GM12878 (cell line): ENCODE measurements around the gene REV3L. TPM values are rescaled to one million over a fixed set of nuclear protein-coding genes. Genes with fewer than 3 reads are reported as not detected.
A peak's percentile ranks its signal among the peaks of the same experiment; 100 is the strongest.

ENCODE experiments used
- ATAC-seq: fragments of 200-7000 bp; cut with Tn5 transposase; 3 replicates; pipeline ENCODE4 v1.9.1; 2020; ENCODE audit warnings: mild to moderate bottlenecking, moderate library complexity
- BruUV-seq: library from RNA; stranded (reverse); fragments of 400-500 nt; replicated peaks from 2 replicates; lab custom pipeline; 2021; lab: Mats Ljungman, UMichigan
- CTCF ChIA-PET: fragments of 300-600 bp; sonication (Branson Sonifier 250); formaldehyde crosslinking; extraction: SDS; loops from one replicate; lab custom pipeline; 2021; ENCODE audit warnings: inconsistent platforms; lab: Yijun Ruan, JAX
- POLR2A ChIA-PET: fragments of 350-600 bp; formaldehyde crosslinking; extraction: SDS; loops from one replicate; lab custom pipeline; 2021; ENCODE audit warnings: inconsistent platforms; lab: Charles Lee
- RAD21 ChIA-PET: fragments of 300-600 bp; sonication (Branson Sonifier 250); formaldehyde crosslinking; loops from one replicate; lab custom pipeline; 2023; ENCODE audit warnings: antibody characterized with exemption; ENCODE audit not compliant: unreplicated experiment; lab: Charles Lee
- SMC1A ChIA-PET: fragments of 300-600 bp; sonication (Branson Sonifier 250); formaldehyde crosslinking; loops from one replicate; lab custom pipeline; 2023; ENCODE audit not compliant: unreplicated experiment, uncharacterized antibody; lab: Charles Lee
- DNase-seq: peaks from one replicate; pipeline ENCODE4 v3.0.0-alpha.2; 2011; ENCODE audit warnings: low read depth, low spot score
- FAIRE-seq: peaks from 3 replicates; lab custom pipeline; 2011; peaks lifted over from hg19 to GRCh38; lab: Jason Lieb, UNC
- H2AFZ ChIP-seq: 2 replicates; pipeline ENCODE4 v1.6.0; 2011; ENCODE audit warnings: low read depth, low read length, control low read depth; ENCODE audit not compliant: control insufficient read depth
- H3K27ac ChIP-seq: 2 replicates; pipeline ENCODE4 v1.5.1; 2011; ENCODE audit warnings: control low read depth; ENCODE audit not compliant: control insufficient read depth, insufficient read depth
- H3K27me3 ChIP-seq, 2 experiments: replicated peaks in 1 of 2; 2 replicates each; pipeline versions ENCODE4 v1.6.0 to v1.6.1; 2011; ENCODE audit warnings: low read length in 1 of 2; ENCODE audit not compliant: control insufficient read depth in 2 of 2, insufficient read depth in 2 of 2
- H3K36me3 ChIP-seq, 2 experiments: 2 replicates each; pipeline ENCODE4 v1.5.1; 2011; ENCODE audit warnings: low read length in 1 of 2; ENCODE audit not compliant: control insufficient read depth in 2 of 2, insufficient read depth in 2 of 2
- H3K4me1 ChIP-seq: 2 replicates; pipeline ENCODE4 v1.6.1; 2011; ENCODE audit warnings: mild to moderate bottlenecking, low read length, moderate library complexity, mixed read lengths; ENCODE audit not compliant: control insufficient read depth, insufficient read depth
- H3K4me2 ChIP-seq: 2 replicates; pipeline ENCODE4 v1.6.0; 2011; ENCODE audit warnings: control low read depth; ENCODE audit not compliant: control insufficient read depth, insufficient read depth
- H3K4me3 ChIP-seq: fragments of 200-600 bp; sonication (generic); 2 replicates; pipeline ENCODE4 v1.5.1; 2016
- H3K79me2 ChIP-seq: 2 replicates; pipeline ENCODE4 v1.6.0; 2011; ENCODE audit warnings: low read length; ENCODE audit not compliant: control insufficient read depth, insufficient read depth
- H3K9ac ChIP-seq: 2 replicates; pipeline ENCODE4 v1.8.0; 2011; ENCODE audit warnings: low read length, control low read depth, mixed read lengths; ENCODE audit not compliant: control insufficient read depth, insufficient read depth
- H3K9me3 ChIP-seq: replicated peaks from 3 replicates; pipeline ENCODE4 v1.5.1; 2011; ENCODE audit warnings: mild to moderate bottlenecking, low read length; ENCODE audit not compliant: control insufficient read depth, insufficient read depth
- H4K20me1 ChIP-seq: 2 replicates; pipeline ENCODE4 v1.6.0; 2011; ENCODE audit not compliant: control insufficient read depth, insufficient read depth
- ATF7 ChIP-seq: fragments of 450-650 bp; IDR thresholded peaks from 2 replicates; pipeline ENCODE4 v1.6.1; 2016; ENCODE audit warnings: low read depth, mild to moderate bottlenecking
- CBX5 ChIP-seq: sonication (generic); IDR thresholded peaks from 2 replicates; pipeline ENCODE4 v1.6.1; 2016; ENCODE audit warnings: low read depth, moderate library complexity, mild to moderate bottlenecking, inconsistent platforms
- CREM ChIP-seq: IDR thresholded peaks from 2 replicates; pipeline ENCODE4 v1.6.1; 2014; ENCODE audit warnings: antibody characterized with exemption, low read depth
- DPF2 ChIP-seq: fragments of 450-650 bp; IDR thresholded peaks from 2 replicates; pipeline ENCODE4 v1.6.1; 2017; ENCODE audit warnings: mild to moderate bottlenecking
- EED ChIP-seq: sonication (generic); IDR thresholded peaks from 2 replicates; pipeline ENCODE4 v1.6.1; 2016; ENCODE audit warnings: antibody characterized with exemption, low read depth
- FOXM1 ChIP-seq: IDR thresholded peaks from 2 replicates; pipeline ENCODE4 v1.6.1; 2012; ENCODE audit warnings: low read depth, mild to moderate bottlenecking, inconsistent platforms, low read length, moderate library complexity
- GATAD2B ChIP-seq: fragments of 450-650 bp; conservative IDR thresholded peaks from 2 replicates; pipeline ENCODE4 v1.6.1; 2017; ENCODE audit warnings: low read depth, mild to moderate bottlenecking, moderate library complexity
- IKZF1 ChIP-seq: fragments of 450-650 bp; conservative IDR thresholded peaks from 2 replicates; pipeline ENCODE4 v1.6.1; 2017; ENCODE audit warnings: antibody characterized with exemption, mild to moderate bottlenecking
- JUNB ChIP-seq: IDR thresholded peaks from 2 replicates; pipeline ENCODE4 v1.6.1; 2016; ENCODE audit warnings: antibody characterized with exemption, mild to moderate bottlenecking
- MTA2 ChIP-seq: fragments of 450-650 bp; IDR thresholded peaks from 2 replicates; pipeline ENCODE4 v1.6.1; 2016; ENCODE audit warnings: low read depth, mild to moderate bottlenecking, moderate library complexity
- NR2F1 ChIP-seq: fragments of 450-650 bp; conservative IDR thresholded peaks from 2 replicates; pipeline ENCODE4 v1.6.1; 2017; ENCODE audit warnings: mild to moderate bottlenecking
- RAD21 ChIP-seq: IDR thresholded peaks from 2 replicates; pipeline ENCODE4 v1.6.1; 2011; ENCODE audit warnings: mild to moderate bottlenecking, low read depth, low read length, moderate library complexity; ENCODE audit not compliant: insufficient read depth
- STAT3 ChIP-seq: IDR thresholded peaks from 2 replicates; pipeline ENCODE4 v1.6.1; 2011; ENCODE audit warnings: low read depth, low read length, improper control_type of control experiment
- SUPT20H ChIP-seq: IDR thresholded peaks from 2 replicates; pipeline ENCODE4 v1.6.1; 2011; ENCODE audit warnings: low read depth, mild to moderate bottlenecking, low read length, moderate library complexity, borderline replicate concordance; ENCODE audit not compliant: control insufficient read depth
- TARDBP ChIP-seq: IDR thresholded peaks from 2 replicates; pipeline ENCODE4 v1.6.1; 2016; ENCODE audit warnings: borderline replicate concordance
- TCF12 ChIP-seq: IDR thresholded peaks from 2 replicates; pipeline ENCODE4 v1.6.1; 2011; ENCODE audit warnings: low read depth, mild to moderate bottlenecking, low read length
- TCF3 ChIP-seq: IDR thresholded peaks from 2 replicates; pipeline ENCODE4 v1.6.1; 2012; ENCODE audit warnings: low read depth, mild to moderate bottlenecking, low read length, borderline replicate concordance; ENCODE audit not compliant: insufficient read depth
- ZNF622 ChIP-seq: fragments of 450-650 bp; IDR thresholded peaks from 2 replicates; pipeline ENCODE4 v1.6.1; 2017; ENCODE audit warnings: mild to moderate bottlenecking, inconsistent platforms
- ZSCAN29 ChIP-seq: fragments of 450-650 bp; IDR thresholded peaks from 2 replicates; pipeline ENCODE4 v1.6.1; 2017; ENCODE audit warnings: mild to moderate bottlenecking, moderate library complexity
- WGBS: methylation state at CpG from one replicate; pipeline ENCODE4 v1.1.6; 2016; ENCODE audit warnings: low lambda C conversion rate; ENCODE audit not compliant: insufficient replicate concordance, insufficient coverage; ENCODE audit errors: missing lambda C conversion rate; 5-methylcytosine and 5-hydroxymethylcytosine counted together
- in situ Hi-C: fragments of 300-500 bp; cut with MboI; formaldehyde crosslinking; loops from 9 replicates; pipeline ENCODE4 v1.14.3; 2018; ENCODE audit warnings: mixed read lengths
- intact Hi-C: fragments of 100-400 bp; cut with micrococcal nuclease; formaldehyde crosslinking; loops from one replicate; pipeline ENCODE4 v1.14.2; 2022; ENCODE audit not compliant: unreplicated experiment
- polyA plus RNA-seq, 11 experiments: library from polyadenylated mRNA; depleted of rRNA in 4 of 11; unstranded in 6 of 11; stranded (reverse) in 5 of 11; fragments of >200 nt; fragmentation: Nextera tagmentation in 4 of 11; fragmentation: Illumina TruSeq in 1 of 11; extraction: Ambion mirVana in 4 of 11; extraction: Trizol in 1 of 11; gene quantifications; 1 replicate in 1 of 11; 2 replicates in 10 of 11; pipeline versions ENCODE4 v1.2.1 to v1.2.3, GENCODE V29; 2011 to 2016; ENCODE audit warnings: inconsistent platforms in 2 of 11, missing spikeins in 2 of 11, low read depth in 1 of 11
- total RNA-seq, 4 experiments: library from RNA; depleted of rRNA in 3 of 4; stranded (reverse); fragments of >200 nt in 3 of 4; fragmentation: Illumina TruSeq in 1 of 4; extraction: Trizol in 1 of 4; gene quantifications; 2 replicates each; pipeline versions ENCODE4 v1.2.1 to v1.2.3, GENCODE V29; 2013 to 2021
- TF ChIP-seq, protein P1 (sequence below): fragments of 450-650 bp; formaldehyde crosslinking; IDR thresholded peaks from 2 replicates; pipeline ENCODE4 v1.4.0; 2022; ENCODE audit warnings: mild to moderate bottlenecking, moderate library complexity
- TF ChIP-seq, protein P2 (sequence below): IDR thresholded peaks from 2 replicates; pipeline ENCODE4 v1.6.1; 2012; ENCODE audit warnings: low read length, inconsistent platforms

Gene REV3L
- total and polyA plus RNA-seq, 10 of the 15 experiments (the other 5 are each of a cell fraction or from before 2014, with no cell fraction given), result 7.6 to 33.6 (median 21.5) TPM

DNA sequence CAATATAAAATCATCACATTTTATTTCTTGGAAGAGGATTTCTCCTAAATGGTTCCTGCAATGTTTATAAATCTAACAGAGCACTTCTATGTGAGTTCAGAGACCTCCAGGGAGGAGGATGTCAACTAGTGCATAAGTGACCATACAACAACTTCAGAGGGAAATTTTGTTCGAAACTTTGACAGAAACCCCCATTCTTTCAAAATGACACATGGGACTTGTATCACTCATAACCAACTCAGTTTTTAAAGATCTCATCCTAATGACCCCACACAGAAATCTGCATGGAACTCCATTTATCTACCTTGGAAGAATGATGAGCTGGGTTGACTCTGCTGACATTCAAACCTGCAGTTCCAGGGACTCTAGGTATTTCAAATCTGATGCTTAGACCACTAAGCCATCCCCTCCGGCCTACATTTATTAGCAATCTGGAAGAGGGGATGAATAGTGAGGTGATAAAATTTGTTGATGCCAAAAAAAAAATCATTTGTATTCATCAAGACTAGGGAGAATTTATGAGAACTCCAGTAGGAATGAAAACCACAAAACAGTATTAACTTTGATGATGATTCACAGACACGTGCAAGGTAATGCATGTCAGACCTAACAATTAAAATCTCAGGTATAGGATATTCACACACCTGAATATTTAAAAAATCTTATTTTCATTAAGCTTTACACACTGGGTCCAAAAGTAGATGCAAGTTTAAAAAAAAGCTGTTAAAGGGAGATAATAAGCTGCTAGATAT lies 153.0 kb downstream of the REV3L start:
- ATAC-seq (peak; percentile 98), DNase-seq (peak; percentile 49), FAIRE-seq (peak; percentile 35)
- Histone ChIP-seq H3K27ac (peak overlapping the region; percentile 24; the same call in 1 of the 2 replicates), H3K36me3 (peaks cover 5 to 17% of the 10 kb centered on the region in 2 experiments), H3K9ac (no peak overlapping the region), H3K4me1 (peaks cover 3% of the 10 kb centered on the region; the same call in 1 of the 2 replicates), H2AFZ (no peak overlapping the region), H3K4me3 (no peak overlapping the region), H3K4me2 (no peak overlapping the region), H3K79me2 (no peaks in the 10 kb centered on the region), H3K9me3 (no peaks in the 10 kb centered on the region; the same call in 2 of the 3 replicates), H3K27me3 (no peaks in the 10 kb centered on the region), H4K20me1 (no peaks in the 10 kb centered on the region)
- ChIA-PET RAD21 (interaction anchor here (0.7 to 1.5 kb wide), 4 partner anchors 11 to 149 kb away, joined by 3 to 7 read pairs (median 5); a partner anchor contains a TSS), POLR2A (interaction anchor here (0.6 to 1.6 kb wide), 4 partner anchors 9 to 248 kb away, joined by 4 to 6 read pairs (median 5); a partner anchor contains a TSS), CTCF (interaction anchor here (1.1 to 1.5 kb wide), 2 partner anchors 71 to 149 kb away, joined by 4 to 6 read pairs; a partner anchor contains a TSS), SMC1A (interaction anchor here (0.7 to 2.4 kb wide), 5 partner anchors 9 to 148 kb away, joined by 3 to 8 read pairs (median 4); a partner anchor contains a TSS)
- intact Hi-C loops (loop anchor here (5.0 kb wide), 1 partner anchor 73 kb away; a partner anchor contains a TSS), in situ Hi-C loops (no loop called here)
- WGBS, result 30% methylated on average over 3 of the region's 3 CpGs
- BruUV-seq, result no TSS peak
- TF ChIP-seq MTA2 (peak; percentile 74), FOXM1 (peak; percentile 47; the same call in 1 of the 2 replicates), TARDBP (no peak), EED (no peak), SUPT20H (no peak), CBX5 (0 out of 2 replicates have a peak, but pooled peaks have one; percentile 68), TCF12 (no peak), STAT3 (no peak), JUNB (peak; percentile 93), GATAD2B (no peak), DPF2 (peak; percentile 75; the same call in 1 of the 2 replicates), ATF7 (peak; percentile 37; the same call in 1 of the 2 replicates), RAD21 (0 out of 2 replicates have a peak, but pooled peaks have one; percentile 5), IKZF1 (peak; percentile 57), CREM (peak; percentile 54; the same call in 1 of the 2 replicates), NR2F1 (0 out of 2 replicates have a peak, but pooled peaks have one; percentile 43), TCF3 (no peak), ZNF622 (no peak), ZSCAN29 (no peak)
- TF ChIP-seq, protein P1, sequence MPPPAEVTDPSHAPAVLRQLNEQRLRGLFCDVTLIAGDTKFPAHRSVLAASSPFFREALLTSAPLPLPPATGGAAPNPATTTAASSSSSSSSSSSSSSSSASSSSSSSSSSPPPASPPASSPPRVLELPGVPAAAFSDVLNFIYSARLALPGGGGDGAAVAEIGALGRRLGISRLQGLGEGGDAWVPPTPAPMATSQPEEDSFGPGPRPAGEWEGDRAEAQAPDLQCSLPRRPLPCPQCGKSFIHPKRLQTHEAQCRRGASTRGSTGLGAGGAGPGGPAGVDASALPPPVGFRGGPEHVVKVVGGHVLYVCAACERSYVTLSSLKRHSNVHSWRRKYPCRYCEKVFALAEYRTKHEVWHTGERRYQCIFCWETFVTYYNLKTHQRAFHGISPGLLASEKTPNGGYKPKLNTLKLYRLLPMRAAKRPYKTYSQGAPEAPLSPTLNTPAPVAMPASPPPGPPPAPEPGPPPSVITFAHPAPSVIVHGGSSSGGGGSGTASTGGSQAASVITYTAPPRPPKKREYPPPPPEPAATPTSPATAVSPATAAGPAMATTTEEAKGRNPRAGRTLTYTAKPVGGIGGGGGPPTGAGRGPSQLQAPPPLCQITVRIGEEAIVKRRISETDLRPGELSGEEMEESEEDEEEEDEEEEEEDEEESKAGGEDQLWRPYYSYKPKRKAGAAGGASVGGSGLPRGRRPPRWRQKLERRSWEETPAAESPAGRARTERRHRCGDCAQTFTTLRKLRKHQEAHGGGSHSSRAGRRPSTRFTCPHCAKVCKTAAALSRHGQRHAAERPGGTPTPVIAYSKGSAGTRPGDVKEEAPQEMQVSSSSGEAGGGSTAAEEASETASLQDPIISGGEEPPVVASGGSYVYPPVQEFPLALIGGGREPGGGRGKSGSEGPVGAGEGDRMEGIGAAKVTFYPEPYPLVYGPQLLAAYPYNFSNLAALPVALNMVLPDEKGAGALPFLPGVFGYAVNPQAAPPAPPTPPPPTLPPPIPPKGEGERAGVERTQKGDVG (CRISPR knock-in tag), result no peak
- TF ChIP-seq, protein P2, sequence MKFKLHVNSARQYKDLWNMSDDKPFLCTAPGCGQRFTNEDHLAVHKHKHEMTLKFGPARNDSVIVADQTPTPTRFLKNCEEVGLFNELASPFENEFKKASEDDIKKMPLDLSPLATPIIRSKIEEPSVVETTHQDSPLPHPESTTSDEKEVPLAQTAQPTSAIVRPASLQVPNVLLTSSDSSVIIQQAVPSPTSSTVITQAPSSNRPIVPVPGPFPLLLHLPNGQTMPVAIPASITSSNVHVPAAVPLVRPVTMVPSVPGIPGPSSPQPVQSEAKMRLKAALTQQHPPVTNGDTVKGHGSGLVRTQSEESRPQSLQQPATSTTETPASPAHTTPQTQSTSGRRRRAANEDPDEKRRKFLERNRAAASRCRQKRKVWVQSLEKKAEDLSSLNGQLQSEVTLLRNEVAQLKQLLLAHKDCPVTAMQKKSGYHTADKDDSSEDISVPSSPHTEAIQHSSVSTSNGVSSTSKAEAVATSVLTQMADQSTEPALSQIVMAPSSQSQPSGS, result peak; percentile 80
